ENCODE data around the gene CSNK1D. TPM values are rescaled to one million over a fixed set of nuclear protein-coding genes. Genes with fewer than 3 reads are reported as not detected.
A peak's percentile ranks its signal among the peaks of the same experiment; 100 is the strongest.

Gene CSNK1D
- total RNA-seq, 1 experiment from 2014 or later, result 111 TPM

DNA sequence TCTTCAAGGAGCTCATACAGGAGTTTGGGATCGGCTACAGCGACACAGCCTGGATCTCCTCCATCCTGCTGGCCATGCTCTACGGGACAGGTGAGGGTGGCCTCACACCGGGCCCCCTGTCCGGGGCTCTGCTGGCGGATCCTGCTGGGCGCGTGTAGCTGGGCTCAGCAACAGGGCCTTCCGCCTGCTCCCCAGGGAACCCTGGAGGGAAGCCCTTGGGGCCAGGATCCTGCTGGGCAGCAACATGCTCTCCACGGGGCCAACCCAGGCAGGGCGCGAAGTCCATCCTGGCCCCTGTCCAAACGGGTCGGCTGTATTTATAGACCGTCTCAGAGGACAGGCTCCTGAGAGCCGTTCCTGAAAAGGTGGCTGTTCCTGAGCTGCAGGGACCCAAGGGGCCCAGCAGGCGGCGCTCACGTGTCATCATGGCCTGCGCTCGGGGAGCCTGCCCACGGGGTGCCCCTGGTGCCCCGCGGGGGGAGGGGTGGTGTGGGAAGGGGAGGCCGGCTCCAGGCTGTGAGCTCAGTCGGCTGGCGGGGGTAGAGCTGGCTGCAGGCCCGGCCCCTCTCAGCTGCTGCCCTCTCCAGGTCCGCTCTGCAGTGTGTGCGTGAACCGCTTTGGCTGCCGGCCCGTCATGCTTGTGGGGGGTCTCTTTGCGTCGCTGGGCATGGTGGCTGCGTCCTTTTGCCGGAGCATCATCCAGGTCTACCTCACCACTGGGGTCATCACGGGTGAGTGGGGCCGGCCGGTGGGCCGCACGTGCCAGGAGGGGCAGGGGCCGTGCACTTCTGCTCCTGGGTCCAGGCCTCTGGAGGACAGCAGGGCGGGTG, 37.1 kb downstream of the CSNK1D start (continued):
- TF ChIP-seq, protein P1, sequence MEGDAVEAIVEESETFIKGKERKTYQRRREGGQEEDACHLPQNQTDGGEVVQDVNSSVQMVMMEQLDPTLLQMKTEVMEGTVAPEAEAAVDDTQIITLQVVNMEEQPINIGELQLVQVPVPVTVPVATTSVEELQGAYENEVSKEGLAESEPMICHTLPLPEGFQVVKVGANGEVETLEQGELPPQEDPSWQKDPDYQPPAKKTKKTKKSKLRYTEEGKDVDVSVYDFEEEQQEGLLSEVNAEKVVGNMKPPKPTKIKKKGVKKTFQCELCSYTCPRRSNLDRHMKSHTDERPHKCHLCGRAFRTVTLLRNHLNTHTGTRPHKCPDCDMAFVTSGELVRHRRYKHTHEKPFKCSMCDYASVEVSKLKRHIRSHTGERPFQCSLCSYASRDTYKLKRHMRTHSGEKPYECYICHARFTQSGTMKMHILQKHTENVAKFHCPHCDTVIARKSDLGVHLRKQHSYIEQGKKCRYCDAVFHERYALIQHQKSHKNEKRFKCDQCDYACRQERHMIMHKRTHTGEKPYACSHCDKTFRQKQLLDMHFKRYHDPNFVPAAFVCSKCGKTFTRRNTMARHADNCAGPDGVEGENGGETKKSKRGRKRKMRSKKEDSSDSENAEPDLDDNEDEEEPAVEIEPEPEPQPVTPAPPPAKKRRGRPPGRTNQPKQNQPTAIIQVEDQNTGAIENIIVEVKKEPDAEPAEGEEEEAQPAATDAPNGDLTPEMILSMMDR (IDR thresholded peaks at IDR 0.05), result peak; percentile 88
- TF ChIP-seq, protein P2, sequence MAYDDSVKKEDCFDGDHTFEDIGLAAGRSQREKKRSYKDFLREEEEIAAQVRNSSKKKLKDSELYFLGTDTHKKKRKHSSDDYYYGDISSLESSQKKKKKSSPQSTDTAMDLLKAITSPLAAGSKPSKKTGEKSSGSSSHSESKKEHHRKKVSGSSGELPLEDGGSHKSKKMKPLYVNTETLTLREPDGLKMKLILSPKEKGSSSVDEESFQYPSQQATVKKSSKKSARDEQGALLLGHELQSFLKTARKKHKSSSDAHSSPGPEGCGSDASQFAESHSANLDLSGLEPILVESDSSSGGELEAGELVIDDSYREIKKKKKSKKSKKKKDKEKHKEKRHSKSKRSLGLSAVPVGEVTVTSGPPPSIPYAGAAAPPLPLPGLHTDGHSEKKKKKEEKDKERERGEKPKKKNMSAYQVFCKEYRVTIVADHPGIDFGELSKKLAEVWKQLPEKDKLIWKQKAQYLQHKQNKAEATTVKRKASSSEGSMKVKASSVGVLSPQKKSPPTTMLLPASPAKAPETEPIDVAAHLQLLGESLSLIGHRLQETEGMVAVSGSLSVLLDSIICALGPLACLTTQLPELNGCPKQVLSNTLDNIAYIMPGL (CRISPR knock-in tag; IDR thresholded peaks at IDR 0.05), result peak; percentile 53; the same call in 1 of the 2 replicates
- TF ChIP-seq FOXJ3 (CRISPR knock-in tag; IDR thresholded peaks at IDR 0.05; ENCODE audit: borderline replicate concordance), result no peak

DNA sequence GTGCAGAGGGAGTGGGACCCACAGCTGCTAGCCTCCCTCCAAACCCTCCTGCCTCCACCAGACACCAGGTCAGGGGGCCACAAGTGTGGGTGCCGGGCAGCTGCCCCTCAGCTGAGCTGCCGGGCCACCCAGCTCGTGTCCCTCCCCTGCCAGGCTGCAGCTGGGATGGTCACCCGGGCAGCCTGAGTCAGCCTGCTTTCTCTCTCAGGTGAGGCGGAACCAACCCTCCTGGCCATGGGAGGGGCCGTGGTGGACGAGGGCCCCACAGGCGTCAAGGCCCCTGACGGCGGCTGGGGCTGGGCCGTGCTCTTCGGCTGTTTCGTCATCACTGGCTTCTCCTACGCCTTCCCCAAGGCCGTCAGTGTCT, 37.7 kb downstream of the CSNK1D start:
- peaks cover 7% of the 10 kb centered on the region for H3K4me1 Mint-ChIP-seq
- no peaks in the 10 kb centered on the region for H3K9me3 Mint-ChIP-seq
- TF ChIP-seq MYBL2 (CRISPR knock-in tag; IDR thresholded peaks at IDR 0.05) (no peak), ATF1 (CRISPR knock-in tag; IDR thresholded peaks at IDR 0.05) (no peak), FOXJ3 (CRISPR knock-in tag; IDR thresholded peaks at IDR 0.05; ENCODE audit: borderline replicate concordance) (no peak), GTF2I (CRISPR knock-in tag; conservative IDR thresholded peaks at IDR 0.05) (no peak), SOX15 (CRISPR knock-in tag; IDR thresholded peaks at IDR 0.05) (no peak), CBFB (CRISPR knock-in tag; IDR thresholded peaks at IDR 0.05; ENCODE audit: low read depth) (no peak), OVOL2 (CRISPR knock-in tag; IDR thresholded peaks at IDR 0.05; ENCODE audit: borderline replicate concordance) (no peak), FOXK1 (CRISPR knock-in tag; IDR thresholded peaks at IDR 0.05) (no peak), ETV6 (CRISPR knock-in tag; IDR thresholded peaks at IDR 0.05) (no peak), ZNF138 (CRISPR knock-in tag; conservative IDR thresholded peaks at IDR 0.05) (no peak), MXD4 (CRISPR knock-in tag; IDR thresholded peaks at IDR 0.05; ENCODE audit: borderline replicate concordance) (no peak)
- TF ChIP-seq, protein P3, sequence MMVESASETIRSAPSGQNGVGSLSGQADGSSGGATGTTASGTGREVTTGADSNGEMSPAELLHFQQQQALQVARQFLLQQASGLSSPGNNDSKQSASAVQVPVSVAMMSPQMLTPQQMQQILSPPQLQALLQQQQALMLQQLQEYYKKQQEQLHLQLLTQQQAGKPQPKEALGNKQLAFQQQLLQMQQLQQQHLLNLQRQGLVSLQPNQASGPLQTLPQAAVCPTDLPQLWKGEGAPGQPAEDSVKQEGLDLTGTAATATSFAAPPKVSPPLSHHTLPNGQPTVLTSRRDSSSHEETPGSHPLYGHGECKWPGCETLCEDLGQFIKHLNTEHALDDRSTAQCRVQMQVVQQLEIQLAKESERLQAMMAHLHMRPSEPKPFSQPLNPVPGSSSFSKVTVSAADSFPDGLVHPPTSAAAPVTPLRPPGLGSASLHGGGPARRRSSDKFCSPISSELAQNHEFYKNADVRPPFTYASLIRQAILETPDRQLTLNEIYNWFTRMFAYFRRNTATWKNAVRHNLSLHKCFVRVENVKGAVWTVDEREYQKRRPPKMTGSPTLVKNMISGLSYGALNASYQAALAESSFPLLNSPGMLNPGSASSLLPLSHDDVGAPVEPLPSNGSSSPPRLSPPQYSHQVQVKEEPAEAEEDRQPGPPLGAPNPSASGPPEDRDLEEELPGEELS (CRISPR knock-in tag; IDR thresholded peaks at IDR 0.05), result no peak
- TF ChIP-seq, protein P4, sequence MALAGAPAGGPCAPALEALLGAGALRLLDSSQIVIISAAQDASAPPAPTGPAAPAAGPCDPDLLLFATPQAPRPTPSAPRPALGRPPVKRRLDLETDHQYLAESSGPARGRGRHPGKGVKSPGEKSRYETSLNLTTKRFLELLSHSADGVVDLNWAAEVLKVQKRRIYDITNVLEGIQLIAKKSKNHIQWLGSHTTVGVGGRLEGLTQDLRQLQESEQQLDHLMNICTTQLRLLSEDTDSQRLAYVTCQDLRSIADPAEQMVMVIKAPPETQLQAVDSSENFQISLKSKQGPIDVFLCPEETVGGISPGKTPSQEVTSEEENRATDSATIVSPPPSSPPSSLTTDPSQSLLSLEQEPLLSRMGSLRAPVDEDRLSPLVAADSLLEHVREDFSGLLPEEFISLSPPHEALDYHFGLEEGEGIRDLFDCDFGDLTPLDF (CRISPR knock-in tag; IDR thresholded peaks at IDR 0.05), result no peak
- TF ChIP-seq, protein P5, sequence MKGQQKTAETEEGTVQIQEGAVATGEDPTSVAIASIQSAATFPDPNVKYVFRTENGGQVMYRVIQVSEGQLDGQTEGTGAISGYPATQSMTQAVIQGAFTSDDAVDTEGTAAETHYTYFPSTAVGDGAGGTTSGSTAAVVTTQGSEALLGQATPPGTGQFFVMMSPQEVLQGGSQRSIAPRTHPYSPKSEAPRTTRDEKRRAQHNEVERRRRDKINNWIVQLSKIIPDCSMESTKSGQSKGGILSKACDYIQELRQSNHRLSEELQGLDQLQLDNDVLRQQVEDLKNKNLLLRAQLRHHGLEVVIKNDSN (CRISPR knock-in tag; IDR thresholded peaks at IDR 0.05), result no peak
- TF ChIP-seq, protein P6, sequence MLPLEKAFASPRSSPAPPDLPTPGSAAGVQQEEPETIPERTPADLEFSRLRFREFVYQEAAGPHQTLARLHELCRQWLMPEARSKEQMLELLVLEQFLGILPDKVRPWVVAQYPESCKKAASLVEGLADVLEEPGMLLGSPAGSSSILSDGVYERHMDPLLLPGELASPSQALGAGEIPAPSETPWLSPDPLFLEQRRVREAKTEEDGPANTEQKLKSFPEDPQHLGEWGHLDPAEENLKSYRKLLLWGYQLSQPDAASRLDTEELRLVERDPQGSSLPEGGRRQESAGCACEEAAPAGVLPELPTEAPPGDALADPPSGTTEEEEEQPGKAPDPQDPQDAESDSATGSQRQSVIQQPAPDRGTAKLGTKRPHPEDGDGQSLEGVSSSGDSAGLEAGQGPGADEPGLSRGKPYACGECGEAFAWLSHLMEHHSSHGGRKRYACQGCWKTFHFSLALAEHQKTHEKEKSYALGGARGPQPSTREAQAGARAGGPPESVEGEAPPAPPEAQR (CRISPR knock-in tag; IDR thresholded peaks at IDR 0.05), result no peak
- TF ChIP-seq, protein P7, sequence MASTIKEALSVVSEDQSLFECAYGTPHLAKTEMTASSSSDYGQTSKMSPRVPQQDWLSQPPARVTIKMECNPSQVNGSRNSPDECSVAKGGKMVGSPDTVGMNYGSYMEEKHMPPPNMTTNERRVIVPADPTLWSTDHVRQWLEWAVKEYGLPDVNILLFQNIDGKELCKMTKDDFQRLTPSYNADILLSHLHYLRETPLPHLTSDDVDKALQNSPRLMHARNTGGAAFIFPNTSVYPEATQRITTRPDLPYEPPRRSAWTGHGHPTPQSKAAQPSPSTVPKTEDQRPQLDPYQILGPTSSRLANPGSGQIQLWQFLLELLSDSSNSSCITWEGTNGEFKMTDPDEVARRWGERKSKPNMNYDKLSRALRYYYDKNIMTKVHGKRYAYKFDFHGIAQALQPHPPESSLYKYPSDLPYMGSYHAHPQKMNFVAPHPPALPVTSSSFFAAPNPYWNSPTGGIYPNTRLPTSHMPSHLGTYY (CRISPR knock-in tag; IDR thresholded peaks at IDR 0.05), result no peak
- TF ChIP-seq, protein P8, sequence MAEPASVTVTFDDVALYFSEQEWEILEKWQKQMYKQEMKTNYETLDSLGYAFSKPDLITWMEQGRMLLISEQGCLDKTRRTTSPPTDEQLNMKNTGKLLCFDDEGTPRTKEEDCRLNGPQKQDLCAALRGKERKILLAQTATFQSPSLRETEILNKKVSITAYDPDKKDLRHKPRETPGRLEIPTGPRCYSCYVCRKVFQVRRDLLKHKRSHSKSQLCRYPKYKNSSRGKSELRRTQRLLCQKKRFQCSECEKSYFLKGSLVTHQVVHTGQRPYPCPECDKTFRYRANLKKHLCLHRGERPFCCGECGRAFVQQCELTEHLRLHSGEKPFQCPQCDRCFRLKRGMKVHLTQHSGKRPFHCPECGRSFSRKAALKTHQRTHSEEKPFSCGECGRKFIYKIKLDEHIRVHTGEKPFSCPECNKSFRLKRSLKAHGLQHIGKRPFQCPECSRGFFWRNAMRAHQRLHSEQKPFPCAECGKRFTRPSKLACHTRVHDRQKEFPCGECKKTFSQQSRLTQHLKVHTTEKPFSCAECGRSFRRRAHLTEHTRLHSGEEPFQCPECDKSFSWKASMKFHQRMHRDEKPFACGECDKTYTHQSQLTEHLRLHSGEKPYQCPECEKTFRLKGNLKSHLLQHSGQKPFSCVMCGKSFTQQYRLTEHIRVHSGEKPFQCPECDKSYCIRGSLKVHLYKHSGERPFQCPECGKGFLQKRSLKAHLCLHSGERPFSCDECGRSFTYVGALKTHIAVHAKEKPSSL (CRISPR knock-in tag; conservative IDR thresholded peaks at IDR 0.05), result no peak
- no peak overlapping the region for H3K4me3 Mint-ChIP-seq
- DNase-seq (ENCODE audit: low spot score) (no peak), ATAC-seq (no peak)
- H3K27ac Mint-ChIP-seq, result peak overlapping the region; percentile 60
- POLR2A ChIA-PET, result interaction anchor here (0.6 to 1.1 kb wide), 2 partner anchors 20 to 108 kb away, joined by 3 read pairs; no protein-coding TSS in a partner anchor
- CTCF ChIA-PET, result interaction anchor here (0.8 to 2.7 kb wide), 38 partner anchors 10 to 319 kb away, joined by 3 to 15 read pairs (median 4); partner anchors contain the start of genes CD7, CENPX, LRRC45 and SECTM1
- peaks cover 2% of the 10 kb centered on the region; the same call in 1 of the 2 replicates for H3K36me3 Mint-ChIP-seq
- H3K27me3 Mint-ChIP-seq (ENCODE audit: low read depth), result no peaks in the 10 kb centered on the region; the same call in 1 of the 2 replicates
